ENCODE results near the gene SNRPF. TPM values are rescaled to one million over a fixed set of nuclear protein-coding genes. Genes with fewer than 3 reads are reported as not detected.

The SNRPF gene
- total RNA-seq, 2 experiments from 2014 or later, result 51.2 to 54.4 TPM

GRCh38 chr12:95882080-95882479 is 23.3 kb downstream of the SNRPF start:
- intact Hi-C loops (cut with micrococcal nuclease), result no loop called here
- ATAC-seq (no peak), DNase-seq (no peak)
- H3K36me3 Mint-ChIP-seq (ENCODE audit: low read depth), result no peaks in the 10 kb centered on the region
- H3K4me1 Mint-ChIP-seq (ENCODE audit: low read depth), result no peaks in the 10 kb centered on the region
- no peak overlapping the region for H3K4me3 Mint-ChIP-seq
- ChIA-PET CTCF (no interaction called here), POLR2A (interaction anchor here (0.9 kb wide), 1 partner anchor 12 kb away, joined by 3 read pairs; no protein-coding TSS in a partner anchor)
- no peaks in the 10 kb centered on the region for H3K27me3 Mint-ChIP-seq
- H3K27ac Mint-ChIP-seq, result no peak overlapping the region
- H3K9me3 Mint-ChIP-seq, result no peaks in the 10 kb centered on the region
- no peak for TF ChIP-seq CTCF (IDR thresholded peaks at IDR 0.05)

GRCh38 chr12:95882873-95883272 is 24.1 kb downstream of the SNRPF start:
- ChIA-PET POLR2A (interaction anchor here (0.9 kb wide), 1 partner anchor 13 kb away, joined by 3 read pairs; no protein-coding TSS in a partner anchor), CTCF (no interaction called here)
- Mint-ChIP-seq H3K36me3 (ENCODE audit: low read depth) (no peaks in the 10 kb centered on the region), H3K9me3 (no peaks in the 10 kb centered on the region), H3K4me3 (no peak overlapping the region), H3K4me1 (ENCODE audit: low read depth) (no peaks in the 10 kb centered on the region), H3K27ac (no peak overlapping the region), H3K27me3 (peaks cover 2% of the 10 kb centered on the region)
- DNase-seq (no peak), ATAC-seq (no peak)
- TF ChIP-seq CTCF (IDR thresholded peaks at IDR 0.05), result no peak
- intact Hi-C loops (cut with micrococcal nuclease), result no loop called here

- ATAC-seq, result no peak
- no peak overlapping the region for H3K4me3 Mint-ChIP-seq
- H3K4me1 Mint-ChIP-seq (ENCODE audit: low read depth), result no peaks in the 10 kb centered on the region
- no peak for DNase-seq
- intact Hi-C loops (cut with micrococcal nuclease), result no loop called here
- CTCF ChIA-PET, result no interaction called here
- no peaks in the 10 kb centered on the region for H3K36me3 Mint-ChIP-seq (ENCODE audit: low read depth)
- no peak for TF ChIP-seq CTCF (IDR thresholded peaks at IDR 0.05)
- H3K27me3 Mint-ChIP-seq, result peaks cover 2% of the 10 kb centered on the region
- H3K9me3 Mint-ChIP-seq, result no peaks in the 10 kb centered on the region
- H3K27ac Mint-ChIP-seq, result no peak overlapping the region
- POLR2A ChIA-PET, result no interaction called here
Measured at GRCh38 chr12:95884998-95885397, 26.2 kb downstream of the SNRPF start.

GRCh38 chr12:95887311-95887710 is 28.6 kb downstream of the SNRPF start:
- Mint-ChIP-seq H3K36me3 (ENCODE audit: low read depth) (no peaks in the 10 kb centered on the region), H3K4me1 (ENCODE audit: low read depth) (no peaks in the 10 kb centered on the region), H3K9me3 (no peaks in the 10 kb centered on the region), H3K4me3 (no peak overlapping the region), H3K27ac (no peak overlapping the region), H3K27me3 (peaks cover 2% of the 10 kb centered on the region)
- CTCF ChIA-PET, result no interaction called here
- TF ChIP-seq CTCF (IDR thresholded peaks at IDR 0.05), result no peak
- POLR2A ChIA-PET, result no interaction called here
- DNase-seq (no peak), ATAC-seq (no peak)
- intact Hi-C loops (cut with micrococcal nuclease), result no loop called here

- Mint-ChIP-seq H3K4me3 (no peak overlapping the region), H3K4me1 (ENCODE audit: low read depth) (no peaks in the 10 kb centered on the region), H3K9me3 (no peaks in the 10 kb centered on the region), H3K27ac (no peak overlapping the region), H3K36me3 (ENCODE audit: low read depth) (no peaks in the 10 kb centered on the region), H3K27me3 (peaks cover 4% of the 10 kb centered on the region)
- intact Hi-C loops (cut with micrococcal nuclease), result no loop called here
- no peak for ATAC-seq
- POLR2A ChIA-PET, result no interaction called here
- CTCF ChIA-PET, result no interaction called here
- no peak for TF ChIP-seq CTCF (IDR thresholded peaks at IDR 0.05)
- DNase-seq, result no peak
Measured at GRCh38 chr12:95890958-95891357, 32.2 kb downstream of the SNRPF start.
